Stimulated activated CD4-positive, alpha-beta T cell treated with anti-CD3 and anti-CD28 coated beads, Interleukin-15, amount 100 ng/mL, for 24 hours (primary cell): ENCODE measurements around the gene HOXB6.

ENCODE experiments used
- DNase-seq: peaks from one replicate; pipeline ENCODE4 v3.0.0-alpha.2; 2020

Gene HOXB6

GRCh38 chr17:48604770-48605329 lies at the start of gene HOXB6:
HOXB6 (minus strand) TSS chr17:48604986; CDS start chr17:48598150, 6,836 bp downstream.
- DNase-seq, result no peak

- no peak for DNase-seq
Observed at GRCh38 chr17:48649741-48650140, 45.0 kb upstream of the HOXB6 start.

- no peak for DNase-seq
Observed at GRCh38 chr17:48647963-48648245, 43.1 kb upstream of the HOXB6 start.

GRCh38 chr17:48647103-48647962 lies 42.5 kb upstream of the HOXB6 start:
- DNase-seq, result no peak

GRCh38 chr17:48646183-48647102 lies 41.7 kb upstream of the HOXB6 start:
- DNase-seq, result peak; percentile 46

- no peak for DNase-seq
Observed at GRCh38 chr17:48645639-48646182, 40.9 kb upstream of the HOXB6 start.

- no peak for DNase-seq
Observed at GRCh38 chr17:48644910-48645557, 40.2 kb upstream of the HOXB6 start.

GRCh38 chr17:48644159-48644558 lies 39.4 kb upstream of the HOXB6 start:
- no peak for DNase-seq

- no peak for DNase-seq
Observed at GRCh38 chr17:48643697-48644012, 38.9 kb upstream of the HOXB6 start.

GRCh38 chr17:48642843-48643696 lies 38.3 kb upstream of the HOXB6 start:
- DNase-seq, result no peak

- no peak for DNase-seq
Observed at GRCh38 chr17:48642059-48642842, 37.5 kb upstream of the HOXB6 start.

- DNase-seq, result no peak
Observed at GRCh38 chr17:48641541-48642058, 36.8 kb upstream of the HOXB6 start.

GRCh38 chr17:48640858-48641180 lies 36.0 kb upstream of the HOXB6 start:
- no peak for DNase-seq

GRCh38 chr17:48639982-48640857 lies 35.4 kb upstream of the HOXB6 start:
- no peak for DNase-seq

GRCh38 chr17:48639136-48639535 lies 34.4 kb upstream of the HOXB6 start:
- no peak for DNase-seq

- DNase-seq, result no peak
Observed at GRCh38 chr17:48637323-48638260, 32.8 kb upstream of the HOXB6 start.

- peak; percentile 91 for DNase-seq
Observed at GRCh38 chr17:48636177-48637018, 31.6 kb upstream of the HOXB6 start.
